Left forelimb (tissue), 1 donor: ENCODE results near the gene PARM1.
"Not testable (repeated sequence)": the region's sequence is repeated elsewhere in the genome, so short reads cannot be mapped to it uniquely, and the experiment has no call there.

Experiments used
- DNase-seq: peaks from one replicate; pipeline ENCODE4 v3.0.0-alpha.2; 2018; ENCODE audit warnings: low spot score

PARM1 gene

DNA sequence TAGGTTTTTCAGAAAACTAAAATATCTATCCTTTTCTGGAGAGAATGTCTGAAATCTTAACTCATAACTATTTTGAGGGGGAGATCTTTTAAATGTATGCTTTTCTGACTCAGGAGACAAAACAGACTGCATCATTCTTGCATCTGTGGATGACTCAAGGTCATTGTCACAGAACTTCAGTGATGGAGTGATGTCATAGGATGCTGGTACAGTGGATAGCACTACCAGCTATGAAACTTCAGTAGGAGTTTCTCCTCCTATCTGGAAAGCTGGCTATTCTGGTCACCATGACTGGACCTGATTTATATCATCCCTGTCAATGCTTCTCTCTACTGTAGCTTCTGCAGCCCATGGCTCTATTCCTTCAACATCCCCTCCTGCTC is 50.3 kb downstream of the PARM1 start:
- no peak for DNase-seq

DNA sequence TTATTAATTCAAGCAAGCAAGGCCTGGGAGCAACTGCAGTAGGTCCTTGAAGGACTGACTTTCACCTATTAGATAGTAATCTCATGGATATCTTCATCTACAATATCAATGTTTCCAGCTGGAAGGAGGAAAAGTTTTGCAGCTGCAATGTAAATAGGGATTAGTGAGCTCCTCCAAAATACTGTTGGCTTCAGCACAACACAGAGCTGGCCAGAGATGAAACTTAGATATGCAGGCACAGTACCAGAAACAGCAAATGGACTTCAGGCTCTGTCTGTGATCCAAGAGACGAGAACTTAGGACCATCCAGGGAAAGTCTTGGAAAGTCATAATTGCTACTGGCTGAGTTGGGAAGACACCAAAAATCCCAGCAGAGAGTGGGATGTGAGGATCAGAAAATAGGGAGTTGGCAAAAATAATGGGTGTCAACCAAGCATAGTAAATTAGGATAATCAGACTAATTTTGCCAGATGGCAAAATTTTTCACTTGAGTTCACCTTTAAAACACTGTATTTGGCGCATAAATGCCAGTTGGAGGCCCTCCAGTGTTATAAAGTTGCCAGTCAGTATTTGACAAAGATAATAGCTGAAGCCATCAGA is 57.5 kb downstream of the PARM1 start:
- no peak for DNase-seq

DNA sequence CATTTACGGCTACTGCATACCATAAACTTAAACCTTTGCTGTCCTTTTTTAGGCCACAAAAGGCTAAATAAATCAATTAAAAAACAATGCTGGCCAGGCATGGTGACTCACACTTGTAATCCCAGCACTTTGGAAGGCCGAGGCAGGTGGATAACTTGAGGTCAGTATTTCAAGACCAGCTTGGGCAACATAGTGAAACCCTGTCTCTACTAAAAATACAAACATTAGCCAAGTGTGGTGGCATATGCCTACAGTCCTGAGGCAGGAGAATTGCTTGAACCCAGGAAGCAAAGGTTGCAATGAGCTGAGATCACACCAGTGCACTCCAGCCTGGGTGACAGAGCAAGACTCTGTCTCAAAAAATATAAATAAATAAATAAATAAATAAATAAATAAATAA is 61.5 kb downstream of the PARM1 start:
- not testable (repeated sequence) for DNase-seq

DNA sequence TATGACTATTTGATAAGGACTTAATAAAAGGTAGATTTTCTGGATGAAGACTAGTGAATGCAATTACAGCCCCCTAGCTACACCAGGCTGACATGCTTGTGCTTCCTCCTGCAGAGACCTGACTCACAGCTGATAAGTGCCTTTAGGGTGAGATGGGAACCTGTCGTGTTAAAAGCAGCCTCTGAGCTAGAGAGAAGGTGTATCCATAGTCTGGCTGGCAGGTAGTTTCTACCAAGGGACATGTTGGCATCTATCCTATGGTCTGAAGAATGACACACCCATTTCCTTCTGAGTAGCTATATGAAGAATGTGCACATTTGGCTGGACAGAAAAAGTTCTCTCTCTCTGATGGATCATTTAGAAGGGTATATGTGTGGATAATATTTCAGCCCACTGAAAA is 64.1 kb downstream of the PARM1 start:
- DNase-seq, result no peak

DNA sequence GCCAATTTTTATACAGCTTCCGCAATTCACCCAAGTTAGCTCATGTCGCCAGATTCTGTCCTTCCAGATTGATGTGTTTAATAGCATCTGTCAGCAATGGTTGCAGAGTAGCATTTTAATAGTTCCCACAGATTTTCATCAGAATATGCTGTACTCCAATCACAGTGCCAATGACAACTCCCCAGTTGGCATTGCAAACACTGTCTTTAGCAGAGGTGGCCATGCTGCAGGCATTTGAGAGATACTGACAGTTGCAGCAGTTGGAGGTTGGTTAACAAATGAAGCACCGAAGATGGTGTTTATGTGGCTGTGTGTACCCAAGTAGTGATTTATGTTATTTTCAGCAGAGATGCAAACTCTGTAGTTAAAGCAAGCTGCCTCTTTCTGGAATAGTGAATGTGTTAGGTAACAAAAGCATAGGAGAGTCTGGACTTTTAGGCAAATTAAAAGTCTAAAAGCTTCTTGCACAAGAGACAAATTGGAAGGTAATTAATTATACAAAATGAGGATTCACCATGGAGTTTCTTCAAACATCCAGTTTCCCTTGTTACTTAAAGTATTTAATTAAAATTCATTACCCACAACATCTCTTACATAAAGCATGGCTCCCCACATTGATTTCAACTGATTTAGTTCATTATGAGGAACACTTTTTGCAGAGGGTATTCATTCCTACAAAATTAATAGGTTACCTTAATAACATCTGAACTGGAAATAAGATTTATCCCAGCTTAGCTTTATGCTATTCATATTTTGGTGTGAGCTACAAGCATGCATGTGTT is 65.2 kb downstream of the PARM1 start:
- no peak for DNase-seq

DNA sequence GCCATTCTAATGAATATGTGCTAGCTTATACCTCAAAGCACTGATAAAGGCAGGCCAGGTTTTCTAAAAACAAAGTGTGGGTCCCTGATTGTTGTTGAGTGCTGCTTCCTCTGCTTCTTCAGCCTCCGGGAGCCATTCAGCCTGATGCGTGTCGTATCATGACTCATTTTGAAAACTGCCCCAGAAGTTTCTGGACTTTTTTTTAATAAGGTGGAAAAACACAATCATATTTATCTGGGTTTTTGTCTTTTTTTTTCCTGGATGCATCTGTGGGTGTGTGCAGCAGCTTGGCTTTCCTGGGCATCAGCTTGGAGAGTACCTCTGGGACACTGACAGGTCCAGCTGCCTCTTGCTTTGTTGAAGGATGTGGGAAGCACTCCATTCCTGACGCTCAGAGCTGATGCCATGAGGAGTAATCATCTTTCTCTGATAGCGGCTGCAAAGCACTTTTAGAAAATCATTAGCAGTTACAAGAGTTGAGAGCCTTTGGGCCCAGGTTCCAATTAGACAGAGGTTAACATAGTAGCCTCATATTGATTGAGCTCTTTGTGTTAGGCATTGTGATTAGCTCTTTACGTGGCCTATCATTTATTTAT is 66.9 kb downstream of the PARM1 start:
- DNase-seq, result no peak

DNA sequence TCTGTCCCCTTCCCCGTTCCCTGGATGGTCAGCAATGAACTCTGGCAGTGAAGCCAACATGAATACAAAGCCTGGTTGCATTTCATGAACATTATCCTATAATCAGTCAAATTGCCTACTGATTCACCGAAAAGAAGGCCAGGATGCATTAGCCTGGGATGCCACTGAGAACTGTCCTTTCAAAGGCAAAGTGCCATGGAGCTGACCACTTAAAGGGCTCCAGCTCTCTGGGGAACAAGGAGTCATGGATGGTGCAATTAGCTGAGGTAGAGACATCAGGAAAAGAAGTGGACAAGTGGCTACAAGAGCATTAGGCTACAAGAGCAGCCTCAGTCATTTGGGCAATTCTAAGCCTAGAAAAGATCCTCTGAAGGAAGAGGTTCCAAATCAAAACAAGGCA is 69.0 kb downstream of the PARM1 start:
- DNase-seq, result no peak

DNA sequence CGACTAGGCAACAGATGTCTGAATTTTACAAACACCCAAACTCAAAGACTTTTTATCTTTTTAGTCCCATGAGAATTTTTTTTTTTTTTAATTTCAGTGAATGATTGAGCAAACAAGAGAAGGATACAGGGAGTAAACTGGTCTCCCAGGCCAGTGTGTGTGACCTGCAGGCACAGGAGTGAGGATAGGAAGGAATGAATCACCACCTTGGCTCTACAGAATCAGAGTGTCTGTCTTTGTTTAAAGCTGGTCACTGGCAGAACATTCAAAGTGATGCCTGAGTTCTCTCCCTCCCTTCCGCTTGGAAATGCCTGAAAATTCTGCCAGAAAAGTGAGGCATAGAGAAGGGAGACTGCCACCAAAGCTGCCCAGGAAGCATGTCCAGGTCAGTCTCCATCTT is 69.5 kb downstream of the PARM1 start:
- DNase-seq, result no peak

DNA sequence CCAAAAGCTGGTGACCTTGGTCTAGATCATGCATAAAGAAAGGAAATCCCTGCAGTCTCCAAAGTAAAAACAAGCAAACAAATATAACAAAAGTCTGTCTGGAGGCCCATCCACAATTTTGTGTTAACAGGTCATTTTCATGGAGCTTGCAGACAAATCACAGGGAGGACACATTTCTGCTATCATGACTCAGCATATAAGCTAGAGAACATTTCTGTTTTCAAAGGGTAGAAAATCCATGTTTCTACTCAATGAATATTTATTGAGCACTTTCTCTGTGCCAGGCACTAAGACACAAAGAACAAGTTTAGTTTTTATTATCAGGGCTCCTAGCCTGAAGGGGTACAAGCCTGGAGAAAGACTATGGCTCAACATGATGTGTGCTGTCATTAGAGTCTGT is 71.1 kb downstream of the PARM1 start:
- no peak for DNase-seq

DNA sequence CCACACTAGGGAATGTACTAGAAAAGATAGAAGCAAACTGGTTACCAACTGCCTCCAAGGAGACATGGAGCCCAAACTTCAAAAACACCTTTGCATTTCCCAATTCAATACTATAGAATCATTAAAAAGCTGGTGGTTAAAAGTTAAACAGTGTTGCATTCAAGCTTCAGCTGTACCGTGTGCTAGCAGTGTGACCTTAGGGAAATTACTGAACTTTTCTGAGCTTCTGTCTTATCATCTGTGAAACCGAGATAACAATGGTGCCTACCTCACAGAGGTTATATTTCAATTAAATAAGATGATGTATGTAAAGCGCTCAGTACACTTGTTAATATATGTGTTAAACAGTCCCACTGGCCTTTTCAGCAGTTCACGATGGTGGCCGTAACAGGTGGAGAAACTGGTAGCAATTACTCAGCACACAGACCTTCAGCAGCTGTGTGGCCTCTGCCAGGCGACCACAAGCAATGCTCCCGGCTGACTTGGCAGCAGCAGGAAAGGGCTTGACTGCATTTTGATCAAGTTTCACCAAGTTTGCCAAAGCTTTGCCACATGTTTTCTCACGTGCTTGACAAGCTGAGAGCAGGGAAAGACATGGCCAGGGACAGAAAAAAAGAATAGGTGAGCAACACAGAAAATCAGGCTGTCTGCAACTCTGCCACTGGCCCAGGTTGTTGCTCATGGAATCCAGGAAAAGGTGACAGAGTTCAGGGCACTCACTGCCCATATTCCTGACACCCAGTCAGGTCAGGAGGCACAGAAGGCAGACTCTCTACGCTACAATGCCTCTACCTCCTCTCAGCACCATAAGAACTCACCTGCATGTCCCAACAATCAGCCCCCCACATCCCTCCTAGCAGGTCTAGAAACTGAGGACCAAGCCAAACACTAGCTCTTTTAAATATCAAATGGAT is 72.1 kb downstream of the PARM1 start:
- no peak for DNase-seq

DNA sequence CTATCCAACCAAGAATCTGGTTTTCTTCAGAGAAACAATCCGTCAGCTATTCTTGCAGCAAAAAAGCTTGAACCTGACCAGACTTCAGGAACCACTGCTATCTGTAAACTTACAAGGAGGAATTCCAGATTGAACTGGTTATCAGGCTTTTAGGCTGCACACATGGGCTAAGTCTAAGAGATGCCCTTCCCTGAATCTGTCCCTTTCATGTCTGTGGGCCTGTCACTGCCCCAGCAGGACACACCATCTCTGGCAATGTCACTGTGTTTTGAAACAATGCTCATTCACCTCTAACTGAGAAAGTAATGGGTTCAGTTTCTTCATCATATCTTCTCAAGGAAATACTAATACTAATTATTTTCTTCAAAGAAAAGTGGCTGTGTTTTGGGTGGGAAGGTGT is 72.8 kb downstream of the PARM1 start:
- DNase-seq, result no peak

DNA sequence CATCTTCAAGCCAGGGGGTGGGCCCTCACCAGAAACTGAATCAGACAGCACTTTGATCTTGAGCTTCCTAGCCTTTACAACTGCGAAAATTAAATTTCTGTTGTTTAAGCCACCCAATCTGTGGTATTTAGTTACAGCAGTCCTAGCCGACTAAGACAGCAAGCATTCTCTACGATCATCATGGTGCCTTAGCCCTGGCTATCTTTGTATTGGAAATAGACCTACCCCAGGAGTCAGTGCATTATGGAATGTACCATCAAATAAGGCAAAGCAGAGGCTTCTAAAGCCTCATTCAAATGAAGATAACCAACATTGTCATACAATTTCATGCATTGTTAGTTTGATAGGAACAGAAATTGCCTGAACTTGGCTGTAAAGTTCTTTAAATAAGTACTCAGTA is 75.0 kb downstream of the PARM1 start:
- DNase-seq, result no peak

DNA sequence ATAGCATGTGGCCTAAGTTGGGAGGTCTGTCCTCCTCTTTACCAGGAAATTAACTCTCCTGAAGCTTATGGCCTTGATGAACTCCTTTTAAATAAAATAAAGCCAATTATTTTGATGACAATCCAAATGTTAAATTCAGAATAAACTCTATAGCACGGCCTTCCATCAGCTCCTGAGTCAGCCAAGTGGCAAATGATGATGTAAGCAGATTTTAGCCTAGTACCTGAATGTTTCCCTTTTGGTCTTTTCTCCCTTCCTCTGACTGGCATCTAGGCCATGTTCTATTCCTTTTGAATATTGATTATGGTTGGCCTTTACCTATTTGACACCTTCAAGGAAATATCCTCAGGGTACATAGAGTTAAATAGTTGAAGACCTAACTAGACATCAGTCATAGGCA is 76.2 kb downstream of the PARM1 start:
- DNase-seq, result no peak

DNA sequence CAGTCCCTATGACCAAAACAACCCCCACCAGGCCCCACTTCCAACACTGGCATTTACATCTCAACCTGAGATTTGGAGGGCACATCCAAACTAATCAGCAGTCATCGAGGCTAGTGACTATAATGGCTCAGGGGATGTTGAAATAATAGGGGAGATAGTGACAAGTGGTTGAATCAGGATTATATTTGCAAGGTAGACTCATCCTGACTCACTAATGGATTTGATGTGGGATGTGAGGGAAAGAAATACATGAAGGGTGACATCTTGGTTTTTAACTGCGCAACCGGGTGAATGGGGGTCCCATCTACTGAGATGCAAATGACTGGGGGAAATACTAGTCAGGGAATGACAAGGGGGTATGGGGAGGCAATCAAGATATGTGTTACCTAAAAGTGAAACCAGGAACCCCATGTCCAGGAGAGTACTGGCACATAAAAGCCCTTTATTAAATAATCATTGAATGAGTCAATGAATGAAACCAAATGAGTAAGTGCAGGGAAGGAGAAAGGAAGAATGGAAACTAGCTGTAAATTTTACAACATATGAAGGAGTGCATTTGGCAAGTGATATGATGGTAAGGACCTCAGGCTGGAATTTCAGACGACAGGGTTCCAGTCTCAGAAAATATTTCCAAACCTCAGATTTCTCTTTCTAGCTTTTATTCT is 78.3 kb downstream of the PARM1 start:
- no peak for DNase-seq

DNA sequence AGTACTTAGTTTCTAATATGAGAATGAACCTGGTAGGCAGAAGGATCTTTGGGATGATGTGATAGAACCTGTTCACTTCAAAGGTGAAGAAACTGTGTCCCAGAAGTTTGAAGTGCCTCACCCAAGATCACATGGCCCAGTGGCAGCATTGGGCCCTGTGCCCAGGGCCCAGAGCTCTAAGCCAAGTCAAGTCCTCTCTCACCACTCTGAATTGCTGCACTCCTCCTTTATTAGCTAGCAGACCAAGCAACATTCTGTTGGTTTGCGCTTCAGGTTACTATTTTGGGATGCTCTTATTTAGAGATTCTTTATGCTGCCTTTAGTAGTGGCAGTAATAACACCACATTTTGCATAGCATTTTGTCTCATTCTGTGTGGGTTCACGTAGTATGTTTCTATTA is 82.7 kb downstream of the PARM1 start:
- DNase-seq, result no peak

DNA sequence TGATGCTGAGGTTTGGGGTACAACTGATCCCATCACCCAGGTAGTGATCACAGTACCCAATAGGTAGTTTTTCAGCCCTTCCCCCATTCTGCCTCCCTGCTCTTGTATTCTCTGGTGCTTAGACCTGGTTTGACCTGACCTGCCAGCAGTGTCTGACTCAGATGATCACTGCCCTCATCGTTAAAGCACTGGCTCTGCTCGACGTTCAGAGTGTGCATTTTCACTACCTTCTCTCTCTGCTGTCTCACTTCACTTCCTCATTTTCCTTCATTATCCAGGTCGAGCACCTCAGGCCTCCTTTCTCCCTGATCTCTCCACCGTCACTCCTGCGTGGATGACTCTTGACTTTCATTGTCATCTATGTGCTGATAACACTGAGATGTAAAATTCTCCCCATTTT is 83.6 kb downstream of the PARM1 start:
- DNase-seq, result no peak

DNA sequence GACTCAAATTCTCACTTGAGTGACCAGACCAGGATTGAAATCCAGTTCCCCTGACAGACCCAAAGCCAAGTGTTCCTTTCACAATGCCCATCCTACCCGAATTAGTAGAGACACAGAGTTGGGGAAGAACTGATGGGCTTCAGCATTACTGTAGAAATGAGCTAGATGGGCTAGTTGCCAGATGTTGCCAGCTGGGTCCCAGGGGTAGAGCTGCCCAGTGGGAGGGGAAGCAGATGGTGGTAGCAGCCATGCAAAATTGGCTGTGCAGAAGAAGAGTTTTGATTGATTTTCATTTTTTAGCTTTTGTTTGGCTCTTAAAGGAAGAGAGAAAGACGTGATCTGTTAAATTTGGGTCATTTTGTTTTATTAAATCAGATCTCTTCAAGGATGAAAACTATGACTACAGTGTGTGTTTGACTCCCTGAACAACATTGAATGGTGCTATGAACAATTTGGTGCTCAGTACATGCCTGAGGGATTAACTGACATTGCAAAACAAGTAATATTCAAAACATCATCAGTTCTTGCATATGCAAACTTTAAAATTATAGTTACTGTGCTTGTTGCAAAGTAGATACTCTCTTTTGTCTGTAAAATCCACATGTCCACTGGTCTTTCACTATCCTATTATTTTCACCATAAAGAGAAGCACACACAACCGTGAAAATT is 86.0 kb downstream of the PARM1 start:
- no peak for DNase-seq

DNA sequence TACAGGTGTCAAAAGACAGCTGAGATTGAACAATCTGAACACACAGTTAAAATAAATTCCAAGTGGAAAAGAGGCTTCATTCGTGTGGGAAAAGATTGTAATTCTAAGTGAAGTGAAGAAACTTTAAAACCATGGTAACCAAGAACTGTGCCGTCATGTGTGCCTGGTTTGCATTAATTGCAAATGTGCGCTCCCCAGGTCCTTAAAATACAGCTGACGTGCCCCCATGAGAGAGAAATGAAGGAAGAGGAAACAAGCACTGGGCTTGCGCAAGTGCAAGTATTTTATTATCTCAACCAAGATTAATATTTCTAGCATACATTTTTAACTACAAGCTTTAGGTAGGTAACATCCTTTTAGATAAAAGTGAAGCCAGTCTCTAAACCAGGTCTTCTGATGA is 92.5 kb downstream of the PARM1 start:
- DNase-seq, result no peak

DNA sequence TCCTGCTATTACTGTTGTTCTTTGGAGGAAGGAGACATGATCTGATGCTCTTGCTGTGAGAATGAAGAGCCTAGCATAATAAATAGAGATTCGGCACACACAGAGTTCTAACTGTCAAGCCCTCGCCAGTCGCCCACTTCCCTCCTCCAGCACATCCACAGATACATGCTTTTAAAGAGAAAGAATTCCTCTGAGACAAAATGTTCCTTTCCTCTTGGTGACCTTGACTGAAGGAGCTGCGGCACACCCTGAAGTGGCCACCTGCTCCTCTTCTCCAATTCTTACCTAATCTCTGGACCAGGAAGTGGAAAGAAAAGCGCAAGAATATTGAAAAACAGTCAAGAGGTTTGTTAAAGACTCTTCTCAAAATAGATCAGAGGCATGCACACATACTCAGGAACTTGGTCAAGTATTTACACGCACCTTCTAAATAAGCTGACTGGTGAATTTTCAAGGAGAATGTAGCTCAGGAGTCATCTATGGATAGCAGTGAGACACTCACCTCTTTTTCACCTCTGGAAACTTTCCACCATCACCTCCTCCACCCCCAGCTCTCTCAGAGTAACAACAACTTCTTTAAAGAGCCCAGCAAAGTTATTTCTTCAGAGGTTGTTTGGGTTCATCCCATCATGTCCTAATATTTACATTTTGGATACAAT is 95.4 kb downstream of the PARM1 start:
- DNase-seq, result no peak

DNA sequence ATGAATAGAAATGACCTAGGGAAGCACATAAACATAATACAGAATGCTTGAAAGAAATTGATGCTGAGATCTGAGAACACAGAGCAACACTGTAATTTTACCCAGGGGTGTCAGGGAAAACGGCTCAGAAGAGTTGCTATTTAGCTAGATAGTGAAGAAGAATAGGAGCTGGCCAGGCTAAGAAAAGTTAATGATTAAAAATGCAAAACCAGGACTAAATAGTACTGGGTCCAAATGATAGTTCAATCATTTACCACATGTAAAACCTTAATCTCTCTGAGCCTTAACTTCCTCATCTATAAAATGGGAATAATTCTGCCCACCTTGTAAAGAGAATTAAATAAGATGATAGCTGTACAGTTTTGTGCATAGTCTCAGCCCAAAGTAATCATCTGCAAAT is 97.1 kb downstream of the PARM1 start:
- no peak for DNase-seq

DNA sequence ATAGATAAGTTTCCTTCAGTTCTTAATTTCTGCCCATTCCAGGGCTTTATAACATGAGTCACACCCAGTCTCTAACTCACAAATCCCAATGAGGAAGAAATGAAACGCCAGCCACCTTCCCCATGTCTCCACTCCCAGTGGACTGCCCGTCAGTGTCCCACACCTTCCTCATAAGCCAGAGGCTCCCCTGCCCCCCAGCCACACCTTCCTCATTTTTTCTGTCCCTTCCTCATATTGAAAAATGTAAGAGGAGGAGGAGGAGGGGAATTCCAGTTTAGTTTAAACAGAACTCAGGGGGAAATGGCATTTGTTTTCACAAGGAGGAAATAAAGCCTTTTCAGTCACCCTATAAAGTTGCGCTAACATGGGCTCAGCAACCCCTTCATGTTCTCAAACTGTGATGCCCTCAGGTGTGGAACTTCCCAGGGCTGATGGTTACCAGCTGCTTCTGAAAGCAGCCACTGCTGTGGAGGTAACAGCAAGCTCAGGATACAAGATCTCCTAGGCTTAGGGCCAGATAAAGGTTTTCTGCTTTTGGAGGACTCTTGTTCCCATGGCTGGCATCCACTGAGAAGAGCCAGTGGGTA is 97.8 kb downstream of the PARM1 start:
- DNase-seq, result no peak
